Measurements from ENCODE around the gene LRFN5.

The LRFN5 gene

GRCh38 chr14:41915732-41916131 lies 309.1 kb downstream of the LRFN5 start:
- no peak for DNase-seq
- TF ChIP-seq CTCF (IDR thresholded peaks at IDR 0.05; ENCODE audit: low read depth, low read length, missing control alignments) = no peak
- in situ Hi-C loops (cut with HindIII; ENCODE audit: low pct_ligation_motif_present, low sequenced_read_pairs) = no loop called here
- Histone ChIP-seq H3K27ac (no peak overlapping the region), H3K27me3 (replicated peaks) (no peaks in the 10 kb centered on the region), H3K36me3 (replicated peaks) (no peaks in the 10 kb centered on the region), H3K4me3 (ENCODE audit: low read depth, low read length) (no peak overlapping the region)

GRCh38 chr14:41916313-41916712 lies 309.6 kb downstream of the LRFN5 start:
- no peak for DNase-seq
- Histone ChIP-seq H3K27me3 (replicated peaks) (no peaks in the 10 kb centered on the region), H3K4me3 (ENCODE audit: low read depth, low read length) (no peak overlapping the region), H3K27ac (no peak overlapping the region), H3K36me3 (replicated peaks) (no peaks in the 10 kb centered on the region)
- TF ChIP-seq CTCF (IDR thresholded peaks at IDR 0.05; ENCODE audit: low read depth, low read length, missing control alignments) = no peak
- in situ Hi-C loops (cut with HindIII; ENCODE audit: low pct_ligation_motif_present, low sequenced_read_pairs) = no loop called here

- H3K36me3 ChIP-seq (replicated peaks) = no peaks in the 10 kb centered on the region
- no peak overlapping the region for H3K27ac ChIP-seq
- in situ Hi-C loops (cut with HindIII; ENCODE audit: low pct_ligation_motif_present, low sequenced_read_pairs) = no loop called here
- no peak overlapping the region for H3K4me3 ChIP-seq (ENCODE audit: low read depth, low read length)
- DNase-seq = no peak
- TF ChIP-seq CTCF (IDR thresholded peaks at IDR 0.05; ENCODE audit: low read depth, low read length, missing control alignments) = peak; percentile 58
- H3K27me3 ChIP-seq (replicated peaks) = no peaks in the 10 kb centered on the region
Measured at GRCh38 chr14:41925409-41925808, 318.7 kb downstream of the LRFN5 start.

GRCh38 chr14:41950428-41951151 lies 343.9 kb downstream of the LRFN5 start:
- no peak for DNase-seq
- Histone ChIP-seq H3K4me3 (ENCODE audit: low read depth, low read length) (no peak overlapping the region), H3K27ac (no peak overlapping the region), H3K36me3 (replicated peaks) (no peaks in the 10 kb centered on the region), H3K27me3 (replicated peaks) (no peaks in the 10 kb centered on the region)
- no peak for TF ChIP-seq CTCF (IDR thresholded peaks at IDR 0.05; ENCODE audit: low read depth, low read length, missing control alignments)
- in situ Hi-C loops (cut with HindIII; ENCODE audit: low pct_ligation_motif_present, low sequenced_read_pairs) = no loop called here
